Fibroblast of villous mesenchyme (primary cell): ENCODE data around the gene MACC1. TPM values are rescaled to one million over a fixed set of nuclear protein-coding genes. Genes with fewer than 3 reads are reported as not detected.
A peak's percentile ranks its signal among the peaks of the same experiment; 100 is the strongest.

Source experiments
- DNase-seq: peaks from one replicate; pipeline ENCODE4 v3.0.0-alpha.2; 2010; ENCODE audit warnings: low read depth
- H3K4me3 ChIP-seq: 2 replicates; pipeline ENCODE4 v1.5.1; 2011; ENCODE audit warnings: low read depth, mild to moderate bottlenecking, low read length
- total RNA-seq: library from RNA; depleted of rRNA; stranded (reverse); fragments of >200 nt; gene quantifications from 2 replicates; pipeline ENCODE4 v1.2.3, GENCODE V29; 2012
- TF ChIP-seq, protein P1 (sequence below): IDR thresholded peaks from 2 replicates; pipeline ENCODE4 v1.5.1; 2012; ENCODE audit warnings: low read depth, mild to moderate bottlenecking, low read length; ENCODE audit not compliant: insufficient read depth

The MACC1 gene
- total RNA-seq, 1 donor: under 0.01 TPM

DNA sequence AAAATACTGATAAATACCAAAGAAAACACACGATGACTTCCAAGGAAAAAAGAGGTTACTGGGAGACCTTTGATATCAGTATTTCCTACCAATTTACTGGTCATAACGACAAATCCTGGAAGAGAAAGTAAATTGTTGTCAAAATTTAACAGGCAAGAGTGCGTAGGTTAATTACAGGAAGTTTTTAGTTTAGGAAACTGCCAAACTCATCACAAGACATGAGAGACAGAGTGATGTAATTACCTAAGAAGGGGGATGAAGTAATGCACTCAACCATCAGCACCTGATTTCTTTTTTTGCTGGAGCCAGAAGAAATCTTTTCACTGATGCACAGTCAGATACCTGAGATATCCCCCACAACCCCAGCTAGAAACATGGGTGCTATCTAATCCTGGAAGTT lies 16.8 kb downstream of the MACC1 start:
- TF ChIP-seq, protein P1, sequence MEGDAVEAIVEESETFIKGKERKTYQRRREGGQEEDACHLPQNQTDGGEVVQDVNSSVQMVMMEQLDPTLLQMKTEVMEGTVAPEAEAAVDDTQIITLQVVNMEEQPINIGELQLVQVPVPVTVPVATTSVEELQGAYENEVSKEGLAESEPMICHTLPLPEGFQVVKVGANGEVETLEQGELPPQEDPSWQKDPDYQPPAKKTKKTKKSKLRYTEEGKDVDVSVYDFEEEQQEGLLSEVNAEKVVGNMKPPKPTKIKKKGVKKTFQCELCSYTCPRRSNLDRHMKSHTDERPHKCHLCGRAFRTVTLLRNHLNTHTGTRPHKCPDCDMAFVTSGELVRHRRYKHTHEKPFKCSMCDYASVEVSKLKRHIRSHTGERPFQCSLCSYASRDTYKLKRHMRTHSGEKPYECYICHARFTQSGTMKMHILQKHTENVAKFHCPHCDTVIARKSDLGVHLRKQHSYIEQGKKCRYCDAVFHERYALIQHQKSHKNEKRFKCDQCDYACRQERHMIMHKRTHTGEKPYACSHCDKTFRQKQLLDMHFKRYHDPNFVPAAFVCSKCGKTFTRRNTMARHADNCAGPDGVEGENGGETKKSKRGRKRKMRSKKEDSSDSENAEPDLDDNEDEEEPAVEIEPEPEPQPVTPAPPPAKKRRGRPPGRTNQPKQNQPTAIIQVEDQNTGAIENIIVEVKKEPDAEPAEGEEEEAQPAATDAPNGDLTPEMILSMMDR: no peak
- DNase-seq: peak; percentile 41
- H3K4me3 ChIP-seq: no peak overlapping the region

DNA sequence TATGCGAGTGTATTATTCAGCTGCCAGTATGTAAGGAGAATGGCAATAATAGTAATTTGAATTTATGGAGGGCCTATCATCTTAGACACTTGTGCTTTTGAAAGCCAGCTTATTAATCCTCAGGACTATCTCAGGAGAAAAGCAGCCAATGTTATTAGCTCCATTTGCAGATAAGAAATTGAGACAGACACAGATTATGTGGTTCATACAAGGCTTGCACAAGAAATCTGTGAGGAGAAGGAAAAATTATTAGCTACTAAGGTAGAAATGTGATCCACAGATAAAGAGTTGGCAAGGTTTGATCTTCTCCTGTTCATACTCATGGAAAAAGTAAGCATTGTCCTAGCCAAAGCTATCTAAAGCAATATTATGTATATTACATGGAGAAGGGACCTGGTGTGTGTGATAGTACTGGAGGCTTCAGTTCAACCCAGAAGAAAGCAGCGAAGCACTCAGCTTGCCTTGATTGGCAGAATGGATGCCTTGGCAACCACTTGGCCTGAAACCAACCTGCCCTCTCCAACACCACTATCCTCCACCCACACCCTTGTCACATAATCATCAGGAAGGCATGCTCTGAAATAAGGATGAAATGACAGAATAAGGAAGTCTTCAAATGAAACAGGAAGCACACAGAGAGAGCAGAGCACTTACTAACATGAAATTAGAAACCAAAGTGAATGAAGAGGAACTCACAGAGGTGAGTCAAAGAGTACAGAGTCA lies 18.0 kb downstream of the MACC1 start:
- no peak overlapping the region for H3K4me3 ChIP-seq
- DNase-seq: peak; percentile 15
- TF ChIP-seq, protein P1: no peak

DNA sequence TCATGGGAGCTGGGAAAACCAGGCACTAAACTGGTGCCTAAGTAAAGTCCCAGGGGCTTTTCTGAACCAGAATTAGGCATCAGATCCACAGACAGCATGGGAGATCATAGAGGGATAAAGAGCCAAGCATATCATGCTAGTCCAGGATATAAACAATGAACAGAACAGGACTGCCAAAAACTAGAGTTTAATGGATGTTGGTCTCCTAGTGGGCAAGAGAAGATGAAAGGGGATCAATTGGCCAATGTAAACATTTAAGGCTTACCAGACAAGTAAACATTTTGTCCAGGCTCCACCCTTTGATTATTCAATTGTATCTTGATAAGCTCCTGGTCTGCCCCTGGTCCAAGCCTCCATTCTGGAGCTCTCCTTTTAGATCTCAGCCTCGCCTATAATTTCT lies 18.9 kb downstream of the MACC1 start:
- TF ChIP-seq, protein P1: no peak
- H3K4me3 ChIP-seq: no peak overlapping the region
- no peak for DNase-seq

DNA sequence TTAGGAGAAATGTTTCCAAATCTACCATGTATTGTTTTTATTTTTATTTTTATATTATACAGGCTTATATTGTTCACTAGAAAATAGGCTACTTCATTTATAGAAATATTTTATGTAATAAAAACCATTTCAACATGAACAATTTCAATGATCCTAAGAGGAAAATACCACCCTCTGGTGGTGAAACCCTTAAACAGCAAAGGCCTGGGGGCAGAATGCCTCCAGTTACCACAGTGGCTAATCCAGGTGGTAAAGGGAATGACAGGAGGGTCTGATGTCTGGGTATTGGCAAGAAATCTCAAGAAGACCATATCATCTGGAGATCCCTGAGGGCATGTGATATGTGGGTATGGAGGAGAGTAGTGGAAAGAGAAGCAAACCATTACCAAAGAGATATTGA lies 19.3 kb downstream of the MACC1 start:
- DNase-seq: no peak
- TF ChIP-seq, protein P1: peak; percentile 40
- no peak overlapping the region for H3K4me3 ChIP-seq

DNA sequence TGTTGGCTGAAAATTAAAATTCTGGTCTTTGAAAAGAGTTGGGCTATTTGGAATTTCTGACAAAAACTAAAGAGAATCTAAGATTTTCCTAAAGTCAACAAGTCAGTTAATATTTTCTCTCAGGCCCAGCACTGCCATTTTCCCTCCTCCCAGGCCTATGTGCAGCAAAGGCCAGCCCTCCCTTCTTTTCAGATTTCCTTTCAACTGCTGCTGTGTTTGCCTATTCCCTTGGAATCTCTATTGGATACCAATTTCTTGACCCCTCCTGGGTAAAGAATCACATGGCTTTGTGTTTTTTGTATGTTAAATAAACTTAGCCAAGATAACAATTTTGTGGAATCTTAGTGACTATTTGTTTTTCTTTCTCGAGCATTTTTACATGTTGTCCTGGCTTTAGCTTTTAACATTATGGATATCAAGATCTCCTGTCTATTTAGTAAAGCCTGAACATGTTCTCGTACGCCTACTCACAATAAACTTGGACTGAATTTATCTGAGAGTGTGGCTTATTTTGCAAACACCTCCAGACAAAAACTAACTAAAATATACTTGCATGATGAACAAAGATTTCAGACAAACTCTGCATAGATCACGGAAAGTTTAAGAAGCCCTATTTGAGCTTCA lies 19.9 kb downstream of the MACC1 start:
- H3K4me3 ChIP-seq: no peak overlapping the region
- DNase-seq: no peak
- TF ChIP-seq, protein P1: no peak

DNA sequence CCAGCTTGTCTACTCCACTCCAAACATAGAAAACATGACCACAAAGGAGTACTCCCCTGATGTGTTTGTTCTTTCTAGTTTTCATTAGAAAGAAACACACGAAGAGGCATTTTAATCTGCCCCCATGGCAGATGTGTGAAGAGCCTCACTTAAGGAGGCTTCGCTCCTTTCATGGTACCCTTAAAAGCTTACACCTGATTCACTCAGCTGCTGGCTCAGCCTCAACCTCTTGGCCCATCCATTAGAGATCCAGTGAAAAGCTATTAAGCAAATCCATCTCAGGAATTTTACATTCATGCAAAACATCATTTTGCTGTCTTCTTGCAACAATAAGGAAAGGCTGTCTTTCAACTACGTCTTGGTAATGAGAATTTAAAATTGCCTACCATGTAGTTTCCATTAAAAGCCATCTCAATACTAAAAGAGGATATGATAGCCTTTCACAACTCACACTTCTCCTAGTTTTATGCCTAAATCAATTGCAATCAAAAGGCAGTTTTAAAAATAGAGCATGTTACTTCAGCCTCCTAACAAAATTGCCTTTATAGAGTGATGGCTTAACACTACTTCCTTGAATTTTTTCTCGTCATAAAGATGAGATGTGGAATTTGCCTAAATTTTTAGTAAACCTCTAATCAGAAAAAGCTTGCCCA lies 22.7 kb downstream of the MACC1 start:
- H3K4me3 ChIP-seq: no peak overlapping the region
- TF ChIP-seq, protein P1: no peak
- DNase-seq: no peak
